ENCODE results near the gene GPC5.

Gene GPC5

DNA sequence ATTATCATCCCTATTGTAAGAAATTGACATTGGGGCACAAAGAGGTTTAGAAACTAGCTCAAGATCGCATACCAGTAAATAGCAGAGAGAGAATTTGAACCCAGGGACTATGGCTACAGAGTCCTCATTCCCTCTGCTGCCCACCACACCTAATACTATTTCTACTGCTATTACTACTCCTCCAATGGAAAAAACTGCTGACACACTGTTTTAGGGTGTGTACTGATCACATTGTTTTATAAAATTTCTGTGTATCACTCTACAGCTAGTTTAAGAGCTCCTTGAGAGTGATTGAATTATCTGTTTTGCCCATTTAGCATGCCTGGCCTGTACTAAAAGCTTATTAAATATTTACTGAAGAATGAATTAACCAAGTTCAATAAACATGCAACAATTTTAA is 552.4 kb downstream of the GPC5 start:
- DNase-seq (ENCODE audit: low spot score) (no peak), FAIRE-seq (no peak)

- FAIRE-seq = no peak
Measured at GRCh38 chr13:91955546-91956355, 557.3 kb downstream of the GPC5 start.

GRCh38 chr13:91960947-91961346 is 562.5 kb downstream of the GPC5 start:
- FAIRE-seq (no peak), DNase-seq (ENCODE audit: low spot score) (no peak)

More at GRCh38 chr13:91955546-91956355, 557.3 kb downstream of the GPC5 start:
- no peak for DNase-seq (ENCODE audit: low spot score)

- DNase-seq (ENCODE audit: low spot score) = no peak
Measured at GRCh38 chr13:91962946-91963345, 564.5 kb downstream of the GPC5 start.

DNA sequence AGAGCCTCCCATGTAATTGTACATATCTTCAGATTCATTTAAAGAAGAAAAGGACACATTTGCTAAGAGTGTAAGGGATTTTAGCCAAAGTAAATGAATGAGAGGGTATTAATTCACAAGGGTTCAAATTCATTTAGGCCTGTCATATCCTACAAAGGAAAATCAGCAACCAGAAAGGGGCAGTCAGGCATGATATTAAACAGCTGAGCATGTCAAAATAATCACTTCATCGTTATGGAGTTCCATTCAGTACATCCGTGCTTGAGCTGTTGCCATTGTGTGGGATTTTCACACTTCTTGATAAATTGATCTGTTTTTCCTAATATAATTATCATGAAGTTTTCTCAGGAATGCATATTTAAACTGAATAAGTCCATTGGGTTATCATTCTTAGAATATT is 567.1 kb downstream of the GPC5 start:
- FAIRE-seq (no peak), DNase-seq (ENCODE audit: low spot score) (no peak)

More at GRCh38 chr13:91962946-91963345, 564.5 kb downstream of the GPC5 start:
- FAIRE-seq = no peak

DNA sequence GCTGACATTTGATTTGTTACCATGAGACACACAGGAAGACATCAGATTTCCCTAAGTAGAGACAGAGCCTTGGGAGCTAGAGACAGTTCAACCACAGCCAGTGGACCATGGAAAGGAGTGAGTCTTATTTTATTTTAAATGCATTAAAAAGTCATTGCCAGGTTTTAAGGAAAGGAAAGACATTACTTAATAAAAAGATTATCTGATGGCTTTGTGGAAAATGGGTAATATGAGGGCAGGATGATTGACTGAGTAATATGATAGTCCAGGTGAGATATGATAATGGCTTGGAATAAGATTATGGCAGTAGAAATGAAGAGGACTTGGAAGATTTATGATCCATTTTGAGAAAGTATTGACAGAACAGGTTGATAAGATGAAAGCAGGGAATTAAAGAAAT is 580.1 kb downstream of the GPC5 start:
- FAIRE-seq = no peak
- DNase-seq (ENCODE audit: low spot score) = no peak

- no peak for DNase-seq (ENCODE audit: low spot score)
- no peak for FAIRE-seq
Measured at GRCh38 chr13:91986761-91987483, 588.5 kb downstream of the GPC5 start.

DNA sequence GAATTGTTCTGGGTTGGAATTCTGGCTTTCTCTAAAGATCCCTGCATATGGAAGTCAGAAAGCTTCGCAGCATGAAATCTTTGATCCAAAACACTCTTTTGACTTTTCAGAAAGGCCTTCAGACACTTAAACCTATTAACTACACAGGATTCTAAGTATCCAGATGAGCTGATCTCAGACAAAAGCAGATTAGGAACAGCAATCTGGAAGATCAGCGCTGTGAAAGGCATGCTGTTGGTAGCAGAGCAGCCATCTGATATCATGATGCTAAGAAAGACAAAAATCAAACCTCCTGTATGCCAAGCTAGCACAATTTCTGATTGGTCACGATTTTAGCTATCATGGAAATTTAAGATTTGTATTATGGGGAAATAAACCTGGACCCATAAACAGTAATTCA is 589.9 kb downstream of the GPC5 start:
- DNase-seq (ENCODE audit: low spot score) (no peak), FAIRE-seq (no peak)

GRCh38 chr13:92012787-92013186 is 614.4 kb downstream of the GPC5 start:
- FAIRE-seq = no peak
- DNase-seq (ENCODE audit: low spot score) = no peak

- FAIRE-seq = no peak
- no peak for DNase-seq (ENCODE audit: low spot score)
Measured at GRCh38 chr13:92017737-92018136, 619.3 kb downstream of the GPC5 start.

DNA sequence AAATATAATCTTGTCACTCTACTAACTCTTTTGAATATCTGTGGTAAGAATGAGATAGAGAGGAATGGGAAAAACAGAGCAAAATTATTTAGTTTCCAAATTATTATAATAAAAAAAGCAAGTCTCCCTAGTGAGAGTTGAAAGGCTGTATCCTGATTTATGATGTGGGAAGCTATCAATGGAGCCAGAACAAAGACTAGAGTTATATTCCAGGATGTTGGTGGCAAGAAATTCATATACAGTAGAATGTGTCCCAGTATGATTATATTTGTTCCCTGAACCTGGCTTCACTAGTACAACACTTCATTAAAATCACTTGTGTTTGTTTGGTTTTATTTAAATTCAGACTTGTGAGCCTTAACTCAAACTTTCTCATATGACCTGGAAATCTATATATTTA is 630.3 kb downstream of the GPC5 start:
- FAIRE-seq (no peak), DNase-seq (ENCODE audit: low spot score) (no peak)

DNA sequence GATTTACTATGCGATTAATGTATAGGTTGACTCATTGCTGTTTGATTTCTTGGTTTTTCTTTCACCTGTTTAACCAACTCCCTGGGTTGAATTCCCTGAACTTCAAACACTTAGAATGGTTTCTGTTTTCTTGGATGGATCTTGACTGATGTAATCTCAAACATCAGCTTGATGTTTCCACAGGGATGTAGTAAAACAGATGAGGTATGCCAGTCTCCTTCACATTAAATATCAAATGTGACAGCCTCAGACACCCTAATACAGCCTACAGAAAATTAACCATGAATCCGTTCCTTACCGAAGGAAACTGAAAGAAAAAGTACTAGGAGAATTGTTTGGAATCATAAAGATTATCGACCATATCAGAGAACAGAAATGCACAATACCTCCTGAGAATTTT is 631.2 kb downstream of the GPC5 start:
- no peak for FAIRE-seq
- no peak for DNase-seq (ENCODE audit: low spot score)

DNA sequence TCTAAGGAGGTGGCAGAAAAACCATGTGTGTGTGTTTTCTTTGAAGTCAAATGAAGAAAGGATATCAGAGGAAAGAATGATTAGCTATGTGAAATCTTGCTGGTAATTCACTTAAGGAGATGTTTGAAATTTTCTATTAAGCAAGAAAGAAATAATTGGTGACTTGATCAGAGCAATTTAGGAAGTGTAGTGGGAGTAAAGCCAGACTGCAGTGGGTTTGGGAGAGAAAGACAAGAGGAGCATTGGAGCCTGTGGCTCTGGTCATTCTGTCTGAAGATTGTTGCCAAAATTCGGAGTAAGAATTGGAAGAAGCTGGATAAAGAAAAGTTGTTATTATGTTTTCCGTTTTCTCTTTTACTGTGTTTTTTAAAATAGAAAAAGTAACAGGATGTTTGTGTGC is 640.5 kb downstream of the GPC5 start:
- no peak for FAIRE-seq
- no peak for DNase-seq (ENCODE audit: low spot score)

- no peak for FAIRE-seq
- no peak for DNase-seq (ENCODE audit: low spot score)
Measured at GRCh38 chr13:92042522-92042921, 644.1 kb downstream of the GPC5 start.

- FAIRE-seq (no peak), DNase-seq (ENCODE audit: low spot score) (no peak)
Measured at GRCh38 chr13:92044351-92044750, 645.9 kb downstream of the GPC5 start.

- DNase-seq (ENCODE audit: low spot score) (no peak), FAIRE-seq (no peak)
Measured at GRCh38 chr13:92054389-92054788, 656.0 kb downstream of the GPC5 start.

GRCh38 chr13:92074658-92075057 is 676.2 kb downstream of the GPC5 start:
- DNase-seq (ENCODE audit: low spot score) = no peak
- no peak for FAIRE-seq

- FAIRE-seq = no peak
- DNase-seq (ENCODE audit: low spot score) = no peak
Measured at GRCh38 chr13:92097337-92097903, 699.0 kb downstream of the GPC5 start.

DNA sequence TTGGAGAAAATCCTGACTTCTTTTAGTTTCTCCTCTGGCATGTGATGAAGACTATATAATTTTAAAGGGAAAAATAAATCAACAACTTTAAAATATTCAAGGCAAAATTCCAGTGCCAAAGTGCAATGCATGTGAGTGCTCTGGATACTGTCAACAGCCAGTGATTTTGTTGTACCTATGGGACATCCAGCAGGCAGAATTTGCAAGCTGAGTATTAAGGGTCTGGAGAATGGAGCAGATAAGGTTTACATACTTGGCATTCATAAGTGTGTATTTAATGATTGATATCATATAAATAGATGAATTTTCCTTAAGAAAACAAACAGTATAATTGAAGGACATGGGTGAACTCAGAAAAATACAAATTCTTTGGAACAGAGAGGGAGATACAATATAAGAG is 703.4 kb downstream of the GPC5 start:
- no peak for DNase-seq (ENCODE audit: low spot score)
- FAIRE-seq = no peak

- FAIRE-seq (no peak), DNase-seq (ENCODE audit: low spot score) (no peak)
Measured at GRCh38 chr13:92103689-92104153, 705.3 kb downstream of the GPC5 start.

DNA sequence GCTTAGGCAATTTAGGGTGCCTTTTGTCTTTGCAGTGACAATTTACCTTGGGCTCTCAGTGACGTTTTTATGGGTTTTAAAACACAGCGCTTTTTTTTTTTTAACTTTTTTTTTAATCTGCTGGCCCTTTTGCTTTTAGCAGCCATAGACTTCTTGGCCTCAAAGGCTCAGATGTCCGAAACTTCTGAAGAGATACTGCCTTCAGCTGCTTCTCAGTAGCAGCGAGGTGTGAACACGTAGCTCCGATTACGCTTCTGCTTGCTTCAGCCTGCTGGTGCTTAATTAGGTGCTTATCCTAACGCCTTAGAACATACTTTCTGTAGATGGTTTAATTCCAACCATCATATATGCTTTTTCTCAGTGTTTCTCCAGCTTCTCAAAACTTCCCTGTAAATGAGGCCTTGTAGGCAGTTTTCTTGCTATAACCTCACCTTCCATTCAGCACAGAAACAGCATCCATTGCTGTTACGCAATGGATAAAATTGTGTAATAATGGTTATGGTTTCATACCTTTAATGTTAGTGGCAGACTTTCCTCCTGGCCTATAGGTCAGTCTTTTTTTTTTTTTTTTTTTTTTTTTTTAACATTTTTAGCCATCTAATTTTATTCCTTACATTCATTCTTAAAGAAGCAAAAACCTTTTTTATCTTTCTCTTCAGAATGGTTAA is 723.9 kb downstream of the GPC5 start:
- no peak for DNase-seq (ENCODE audit: low spot score)
- FAIRE-seq = no peak

DNA sequence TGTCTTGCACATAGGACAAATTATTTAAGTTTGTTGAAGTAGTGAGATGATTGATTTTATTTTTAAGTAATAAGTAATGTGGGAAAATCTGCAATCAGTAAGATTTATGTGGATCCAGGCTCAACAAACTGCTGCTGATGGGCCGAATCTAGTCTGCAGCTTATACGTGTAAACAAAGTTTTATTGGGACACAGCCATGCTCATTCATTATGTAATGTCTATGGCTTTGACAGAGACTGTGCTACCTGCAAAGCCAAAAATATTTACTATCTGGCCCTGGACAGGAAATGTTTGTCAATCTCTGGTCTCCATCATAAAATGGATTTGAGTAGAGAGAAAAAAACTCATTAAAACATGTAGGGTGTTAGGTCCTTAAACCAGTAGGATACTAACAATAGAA is 728.0 kb downstream of the GPC5 start:
- no peak for FAIRE-seq

More for the DNA sequence above, 728.0 kb downstream of the GPC5 start:
- no peak for DNase-seq (ENCODE audit: low spot score)
